ENCODE measurements around the gene CDKAL1.
"Not testable (repeated sequence)": the region's sequence is repeated elsewhere in the genome, so short reads cannot be mapped to it uniquely, and the experiment has no call there.

CDKAL1 gene

GRCh38 chr6:20751293-20751935, 217.2 kb downstream of the CDKAL1 start:
- no peak for DNase-seq

GRCh38 chr6:20755631-20756030, 221.4 kb downstream of the CDKAL1 start:
- no peak for DNase-seq

- DNase-seq: not testable (repeated sequence)
Measured at GRCh38 chr6:20756584-20757147, 222.4 kb downstream of the CDKAL1 start.

GRCh38 chr6:20757761-20758160, 223.5 kb downstream of the CDKAL1 start:
- no peak for DNase-seq

- DNase-seq: no peak
Measured at GRCh38 chr6:20763296-20763695, 229.0 kb downstream of the CDKAL1 start.

- no peak for DNase-seq
Measured at GRCh38 chr6:20769631-20770030, 235.4 kb downstream of the CDKAL1 start.

GRCh38 chr6:20770773-20771172, 236.5 kb downstream of the CDKAL1 start:
- DNase-seq: no peak

- DNase-seq: no peak
Measured at GRCh38 chr6:20771409-20771808, 237.2 kb downstream of the CDKAL1 start.

- DNase-seq: no peak
Measured at GRCh38 chr6:20773822-20774221, 239.6 kb downstream of the CDKAL1 start.

- DNase-seq: no peak
Measured at GRCh38 chr6:20775981-20776380, 241.7 kb downstream of the CDKAL1 start.

- DNase-seq: no peak
Measured at GRCh38 chr6:20777801-20778200, 243.5 kb downstream of the CDKAL1 start.

- DNase-seq: no peak
Measured at GRCh38 chr6:20778459-20778858, 244.2 kb downstream of the CDKAL1 start.

GRCh38 chr6:20778912-20779311, 244.7 kb downstream of the CDKAL1 start:
- DNase-seq: no peak

- no peak for DNase-seq
Measured at GRCh38 chr6:20789162-20789561, 254.9 kb downstream of the CDKAL1 start.

- no peak for DNase-seq
Measured at GRCh38 chr6:20790032-20790791, 256.0 kb downstream of the CDKAL1 start.

- no peak for DNase-seq
Measured at GRCh38 chr6:20791074-20791473, 256.8 kb downstream of the CDKAL1 start.

- no peak for DNase-seq
Measured at GRCh38 chr6:20791944-20792343, 257.7 kb downstream of the CDKAL1 start.

GRCh38 chr6:20793174-20793573, 258.9 kb downstream of the CDKAL1 start:
- no peak for DNase-seq

- no peak for DNase-seq
Measured at GRCh38 chr6:20797597-20797996, 263.3 kb downstream of the CDKAL1 start.

GRCh38 chr6:20800229-20800628, 266.0 kb downstream of the CDKAL1 start:
- no peak for DNase-seq

GRCh38 chr6:20800653-20801052, 266.4 kb downstream of the CDKAL1 start:
- no peak for DNase-seq

GRCh38 chr6:20801595-20801994, 267.3 kb downstream of the CDKAL1 start:
- DNase-seq: no peak

GRCh38 chr6:20802596-20802995, 268.3 kb downstream of the CDKAL1 start:
- no peak for DNase-seq

GRCh38 chr6:20805021-20805420, 270.8 kb downstream of the CDKAL1 start:
- DNase-seq: no peak
